Measurements from ENCODE around the gene PTPRU.

The PTPRU gene

DNA sequence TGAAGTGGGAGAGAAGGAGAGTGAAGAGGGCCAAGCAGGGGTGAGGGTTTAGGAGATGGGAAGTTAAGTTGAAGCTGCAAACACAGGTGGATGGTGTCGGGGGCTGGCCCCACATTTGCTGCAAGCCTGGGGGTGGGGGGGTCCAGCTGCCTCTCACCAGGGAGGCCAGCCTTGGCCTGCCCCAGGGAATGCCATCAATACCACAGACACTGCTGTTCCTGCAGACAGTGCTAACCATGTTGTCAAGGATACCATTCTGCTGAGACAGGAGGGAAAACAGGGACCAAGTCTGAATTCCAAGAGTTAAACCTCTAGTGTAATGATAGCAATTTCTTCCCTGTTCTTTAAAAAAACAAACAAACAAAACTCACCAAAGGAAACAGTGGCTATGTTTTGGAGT is 13.6 kb upstream of the PTPRU start:
- Histone ChIP-seq H3K4me3 (ENCODE audit: low read depth, low read length) (no peak overlapping the region), H3K4me1 (ENCODE audit: control insufficient read depth, insufficient read depth, low read length) (no peaks in the 10 kb centered on the region), H3K36me3 (ENCODE audit: control insufficient read depth in 2 of 2, insufficient read depth in 1 of 2, low read length in 2 of 2) (peaks cover 0 to 40% of the 10 kb centered on the region in 2 experiments; a peak in 1 of 3 replicates), H3K9me3 (ENCODE audit: control insufficient read depth, insufficient read depth, low read depth, low read length) (no peaks in the 10 kb centered on the region), H3K27ac (ENCODE audit: extremely low read depth, low read depth, low read length) (no peak overlapping the region)
- CTCF ChIA-PET: interaction anchor here (1.0 kb wide), 1 partner anchor 20 kb away, joined by 3 read pairs; no protein-coding TSS in a partner anchor
- POLR2A ChIA-PET: no interaction called here
- TF ChIP-seq MZF1 (tag by site-specific recombination; IDR thresholded peaks at IDR 0.05; ENCODE audit: borderline replicate concordance) (no peak), ZNF239 (tag by site-specific recombination; IDR thresholded peaks at IDR 0.05) (no peak), ZNF133 (tag by site-specific recombination; IDR thresholded peaks at IDR 0.05) (no peak), ZIC2 (tag by site-specific recombination; IDR thresholded peaks at IDR 0.05) (no peak), ZBTB1 (tag by site-specific recombination; IDR thresholded peaks at IDR 0.05) (no peak), ZNF48 (tag by site-specific recombination; IDR thresholded peaks at IDR 0.05) (no peak), ZNF292 (tag by site-specific recombination; IDR thresholded peaks at IDR 0.05; ENCODE audit: borderline replicate concordance, low read depth) (no peak), ZNF211 (tag by site-specific recombination; IDR thresholded peaks at IDR 0.05; ENCODE audit: low read depth) (no peak), ZNF561 (tag by site-specific recombination; IDR thresholded peaks at IDR 0.05; ENCODE audit: borderline replicate concordance) (no peak), ZNF426 (tag by site-specific recombination; IDR thresholded peaks at IDR 0.05) (no peak), ZNF701 (tag by site-specific recombination; IDR thresholded peaks at IDR 0.05) (no peak), ZNF366 (tag by site-specific recombination; conservative IDR thresholded peaks at IDR 0.05) (no peak), GFI1B (tag by site-specific recombination; IDR thresholded peaks at IDR 0.05) (no peak), ZNF354C (tag by site-specific recombination; IDR thresholded peaks at IDR 0.05; ENCODE audit: borderline replicate concordance, low read depth) (no peak), IKZF3 (tag by site-specific recombination; IDR thresholded peaks at IDR 0.05) (no peak)
- TF ChIP-seq, protein P1, sequence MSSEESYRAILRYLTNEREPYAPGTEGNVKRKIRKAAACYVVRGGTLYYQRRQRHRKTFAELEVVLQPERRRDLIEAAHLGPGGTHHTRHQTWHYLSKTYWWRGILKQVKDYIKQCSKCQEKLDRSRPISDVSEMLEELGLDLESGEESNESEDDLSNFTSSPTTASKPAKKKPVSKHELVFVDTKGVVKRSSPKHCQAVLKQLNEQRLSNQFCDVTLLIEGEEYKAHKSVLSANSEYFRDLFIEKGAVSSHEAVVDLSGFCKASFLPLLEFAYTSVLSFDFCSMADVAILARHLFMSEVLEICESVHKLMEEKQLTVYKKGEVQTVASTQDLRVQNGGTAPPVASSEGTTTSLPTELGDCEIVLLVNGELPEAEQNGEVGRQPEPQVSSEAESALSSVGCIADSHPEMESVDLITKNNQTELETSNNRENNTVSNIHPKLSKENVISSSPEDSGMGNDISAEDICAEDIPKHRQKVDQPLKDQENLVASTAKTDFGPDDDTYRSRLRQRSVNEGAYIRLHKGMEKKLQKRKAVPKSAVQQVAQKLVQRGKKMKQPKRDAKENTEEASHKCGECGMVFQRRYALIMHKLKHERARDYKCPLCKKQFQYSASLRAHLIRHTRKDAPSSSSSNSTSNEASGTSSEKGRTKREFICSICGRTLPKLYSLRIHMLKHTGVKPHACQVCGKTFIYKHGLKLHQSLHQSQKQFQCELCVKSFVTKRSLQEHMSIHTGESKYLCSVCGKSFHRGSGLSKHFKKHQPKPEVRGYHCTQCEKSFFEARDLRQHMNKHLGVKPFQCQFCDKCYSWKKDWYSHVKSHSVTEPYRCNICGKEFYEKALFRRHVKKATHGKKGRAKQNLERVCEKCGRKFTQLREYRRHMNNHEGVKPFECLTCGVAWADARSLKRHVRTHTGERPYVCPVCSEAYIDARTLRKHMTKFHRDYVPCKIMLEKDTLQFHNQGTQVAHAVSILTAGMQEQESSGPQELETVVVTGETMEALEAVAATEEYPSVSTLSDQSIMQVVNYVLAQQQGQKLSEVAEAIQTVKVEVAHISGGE (tag by site-specific recombination; conservative IDR thresholded peaks at IDR 0.05; ENCODE audit: low read depth): no peak
- TF ChIP-seq, protein P2, sequence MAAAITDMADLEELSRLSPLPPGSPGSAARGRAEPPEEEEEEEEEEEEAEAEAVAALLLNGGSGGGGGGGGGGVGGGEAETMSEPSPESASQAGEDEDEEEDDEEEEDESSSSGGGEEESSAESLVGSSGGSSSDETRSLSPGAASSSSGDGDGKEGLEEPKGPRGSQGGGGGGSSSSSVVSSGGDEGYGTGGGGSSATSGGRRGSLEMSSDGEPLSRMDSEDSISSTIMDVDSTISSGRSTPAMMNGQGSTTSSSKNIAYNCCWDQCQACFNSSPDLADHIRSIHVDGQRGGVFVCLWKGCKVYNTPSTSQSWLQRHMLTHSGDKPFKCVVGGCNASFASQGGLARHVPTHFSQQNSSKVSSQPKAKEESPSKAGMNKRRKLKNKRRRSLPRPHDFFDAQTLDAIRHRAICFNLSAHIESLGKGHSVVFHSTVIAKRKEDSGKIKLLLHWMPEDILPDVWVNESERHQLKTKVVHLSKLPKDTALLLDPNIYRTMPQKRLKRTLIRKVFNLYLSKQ (tag by site-specific recombination; IDR thresholded peaks at IDR 0.05; ENCODE audit: borderline replicate concordance): no peak
- TF ChIP-seq, protein P3, sequence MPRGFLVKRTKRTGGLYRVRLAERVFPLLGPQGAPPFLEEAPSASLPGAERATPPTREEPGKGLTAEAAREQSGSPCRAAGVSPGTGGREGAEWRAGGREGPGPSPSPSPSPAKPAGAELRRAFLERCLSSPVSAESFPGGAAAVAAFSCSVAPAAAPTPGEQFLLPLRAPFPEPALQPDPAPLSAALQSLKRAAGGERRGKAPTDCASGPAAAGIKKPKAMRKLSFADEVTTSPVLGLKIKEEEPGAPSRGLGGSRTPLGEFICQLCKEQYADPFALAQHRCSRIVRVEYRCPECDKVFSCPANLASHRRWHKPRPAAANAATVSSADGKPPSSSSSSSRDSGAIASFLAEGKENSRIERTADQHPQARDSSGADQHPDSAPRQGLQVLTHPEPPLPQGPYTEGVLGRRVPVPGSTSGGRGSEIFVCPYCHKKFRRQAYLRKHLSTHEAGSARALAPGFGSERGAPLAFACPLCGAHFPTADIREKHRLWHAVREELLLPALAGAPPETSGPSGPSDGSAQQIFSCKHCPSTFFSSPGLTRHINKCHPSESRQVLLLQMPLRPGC (tag by site-specific recombination; IDR thresholded peaks at IDR 0.05): no peak
- TF ChIP-seq, protein P4, sequence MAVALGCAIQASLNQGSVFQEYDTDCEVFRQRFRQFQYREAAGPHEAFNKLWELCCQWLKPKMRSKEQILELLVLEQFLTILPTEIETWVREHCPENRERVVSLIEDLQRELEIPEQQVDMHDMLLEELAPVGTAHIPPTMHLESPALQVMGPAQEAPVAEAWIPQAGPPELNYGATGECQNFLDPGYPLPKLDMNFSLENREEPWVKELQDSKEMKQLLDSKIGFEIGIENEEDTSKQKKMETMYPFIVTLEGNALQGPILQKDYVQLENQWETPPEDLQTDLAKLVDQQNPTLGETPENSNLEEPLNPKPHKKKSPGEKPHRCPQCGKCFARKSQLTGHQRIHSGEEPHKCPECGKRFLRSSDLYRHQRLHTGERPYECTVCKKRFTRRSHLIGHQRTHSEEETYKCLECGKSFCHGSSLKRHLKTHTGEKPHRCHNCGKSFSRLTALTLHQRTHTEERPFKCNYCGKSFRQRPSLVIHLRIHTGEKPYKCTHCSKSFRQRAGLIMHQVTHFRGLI (tag by site-specific recombination; IDR thresholded peaks at IDR 0.05): no peak
- TF ChIP-seq, protein P5, sequence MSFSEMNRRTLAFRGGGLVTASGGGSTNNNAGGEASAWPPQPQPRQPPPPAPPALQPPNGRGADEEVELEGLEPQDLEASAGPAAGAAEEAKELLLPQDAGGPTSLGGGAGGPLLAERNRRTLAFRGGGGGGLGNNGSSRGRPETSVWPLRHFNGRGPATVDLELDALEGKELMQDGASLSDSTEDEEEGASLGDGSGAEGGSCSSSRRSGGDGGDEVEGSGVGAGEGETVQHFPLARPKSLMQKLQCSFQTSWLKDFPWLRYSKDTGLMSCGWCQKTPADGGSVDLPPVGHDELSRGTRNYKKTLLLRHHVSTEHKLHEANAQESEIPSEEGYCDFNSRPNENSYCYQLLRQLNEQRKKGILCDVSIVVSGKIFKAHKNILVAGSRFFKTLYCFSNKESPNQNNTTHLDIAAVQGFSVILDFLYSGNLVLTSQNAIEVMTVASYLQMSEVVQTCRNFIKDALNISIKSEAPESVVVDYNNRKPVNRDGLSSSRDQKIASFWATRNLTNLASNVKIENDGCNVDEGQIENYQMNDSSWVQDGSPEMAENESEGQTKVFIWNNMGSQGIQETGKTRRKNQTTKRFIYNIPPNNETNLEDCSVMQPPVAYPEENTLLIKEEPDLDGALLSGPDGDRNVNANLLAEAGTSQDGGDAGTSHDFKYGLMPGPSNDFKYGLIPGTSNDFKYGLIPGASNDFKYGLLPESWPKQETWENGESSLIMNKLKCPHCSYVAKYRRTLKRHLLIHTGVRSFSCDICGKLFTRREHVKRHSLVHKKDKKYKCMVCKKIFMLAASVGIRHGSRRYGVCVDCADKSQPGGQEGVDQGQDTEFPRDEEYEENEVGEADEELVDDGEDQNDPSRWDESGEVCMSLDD (tag by site-specific recombination; IDR thresholded peaks at IDR 0.05): no peak
